HG02588 (cell line): ENCODE measurements around the gene CCP110.
A peak's percentile ranks its signal among the peaks of the same experiment; 100 is the strongest.

Source experiments
- ATAC-seq: cut with Tn5 transposase; IDR thresholded peaks from one replicate; pipeline ENCODE4 v1.9.1; 2021; ENCODE audit warnings: mild to moderate bottlenecking, moderate library complexity; ENCODE audit not compliant: unreplicated experiment

Gene CCP110

DNA sequence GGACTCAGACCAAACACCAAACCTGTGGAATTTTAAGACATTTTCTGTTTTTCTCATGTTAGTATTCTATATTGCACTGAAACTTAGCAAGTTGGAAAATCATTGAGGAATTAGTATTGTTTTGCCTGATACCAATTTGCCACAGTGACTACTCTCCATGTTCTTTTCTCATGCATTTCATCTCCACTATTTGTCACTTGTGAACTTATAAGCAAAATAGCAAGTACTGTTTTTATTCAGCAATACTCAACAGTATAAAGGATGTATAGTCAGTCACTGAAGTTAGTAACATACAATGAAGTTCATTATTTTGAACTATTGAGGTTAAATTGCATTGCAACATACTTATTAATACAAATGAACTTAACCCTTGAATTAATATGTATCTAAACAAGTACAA lies 25.9 kb downstream of the CCP110 start:
- ATAC-seq, result no peak

DNA sequence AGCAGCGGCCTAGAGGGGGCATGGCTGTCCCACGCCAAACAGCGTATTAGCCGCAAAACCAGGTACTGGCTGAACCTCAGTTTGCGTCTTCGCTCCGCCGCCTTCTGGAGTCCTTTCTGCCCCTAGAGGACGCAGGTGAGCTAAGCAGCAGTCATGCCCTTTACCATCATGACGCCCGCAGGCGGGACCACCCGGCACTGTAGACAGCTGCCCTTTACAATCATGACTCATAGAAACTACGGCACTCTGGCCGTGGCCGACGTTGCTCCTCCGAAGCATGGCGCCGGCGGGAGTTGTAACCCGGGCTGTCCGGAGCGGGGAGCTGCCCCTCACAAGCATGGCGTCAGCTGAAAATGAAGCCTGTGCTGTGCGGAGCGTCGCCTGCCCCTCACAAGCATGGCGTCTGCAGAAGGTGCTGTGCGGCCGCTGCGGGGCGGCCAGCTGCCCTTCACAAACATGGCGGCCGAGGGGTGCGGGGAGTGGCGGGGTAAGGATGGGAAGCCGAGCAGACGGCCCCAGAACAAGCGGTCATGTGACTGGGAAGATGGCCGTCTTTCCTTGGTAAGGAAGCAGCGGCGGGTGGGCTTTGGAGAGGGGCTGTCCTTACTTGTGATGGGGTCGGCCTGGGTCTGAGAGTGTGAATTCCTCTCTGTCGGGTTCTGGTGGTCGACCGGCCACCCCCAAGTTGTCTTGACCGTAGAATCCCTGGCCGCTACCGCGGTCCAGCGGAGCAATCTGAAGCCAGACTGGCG lies 31.6 kb downstream of the CCP110 start, which contains the start of gene VPS35L:
Gene VPS35L, plus strand, starts transcription at position 518 of the 752 bp plus-strand sequence. Its CDS starts 27 bp downstream, at position 545.
- peak; percentile 94 for ATAC-seq

- ATAC-seq, result no peak
These were observed 32.4 kb downstream of the CCP110 start for GRCh38 chr16:19555938-19556771.

DNA sequence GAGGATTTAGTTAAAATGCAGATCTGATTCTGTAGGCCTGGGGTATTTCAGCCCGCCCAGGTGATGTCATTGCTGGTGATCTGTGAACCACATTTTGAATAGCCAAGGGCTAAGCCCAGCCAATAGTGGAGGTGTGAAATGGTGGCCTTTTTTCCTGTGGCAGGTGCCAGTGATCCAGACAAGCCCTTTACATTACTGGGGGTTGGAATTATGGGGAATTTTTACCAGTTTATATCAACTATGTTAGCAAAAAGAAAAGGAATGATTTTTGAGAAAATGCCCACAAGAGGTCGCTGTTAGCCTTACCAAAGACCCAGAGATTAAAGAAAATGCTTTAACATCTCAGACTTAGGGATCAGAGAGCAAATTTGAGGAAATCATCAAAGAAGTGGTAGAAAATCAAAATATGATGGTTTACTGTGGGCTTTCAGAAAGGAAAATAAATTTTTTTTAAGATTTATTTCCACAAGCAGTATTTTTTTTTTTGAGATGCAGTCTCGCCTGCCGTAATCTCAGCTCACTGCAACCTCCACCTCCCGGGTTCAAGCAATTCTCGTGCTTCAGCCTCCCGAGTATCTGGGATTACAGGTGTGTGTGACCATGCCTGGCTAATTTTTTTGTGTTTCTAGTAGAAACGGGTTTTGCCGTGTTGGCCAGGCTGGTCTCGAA lies 35.6 kb downstream of the CCP110 start:
- ATAC-seq, result no peak

- no peak for ATAC-seq
These were observed 36.3 kb downstream of the CCP110 start for GRCh38 chr16:19560078-19560477.

- ATAC-seq, result no peak
These were observed 39.6 kb downstream of the CCP110 start for GRCh38 chr16:19563377-19563776.

GRCh38 chr16:19566362-19566761 lies 42.6 kb downstream of the CCP110 start:
- ATAC-seq, result no peak

- no peak for ATAC-seq
These were observed 43.8 kb downstream of the CCP110 start for GRCh38 chr16:19567560-19567959.

GRCh38 chr16:19573997-19574396 lies 50.3 kb downstream of the CCP110 start:
- no peak for ATAC-seq

DNA sequence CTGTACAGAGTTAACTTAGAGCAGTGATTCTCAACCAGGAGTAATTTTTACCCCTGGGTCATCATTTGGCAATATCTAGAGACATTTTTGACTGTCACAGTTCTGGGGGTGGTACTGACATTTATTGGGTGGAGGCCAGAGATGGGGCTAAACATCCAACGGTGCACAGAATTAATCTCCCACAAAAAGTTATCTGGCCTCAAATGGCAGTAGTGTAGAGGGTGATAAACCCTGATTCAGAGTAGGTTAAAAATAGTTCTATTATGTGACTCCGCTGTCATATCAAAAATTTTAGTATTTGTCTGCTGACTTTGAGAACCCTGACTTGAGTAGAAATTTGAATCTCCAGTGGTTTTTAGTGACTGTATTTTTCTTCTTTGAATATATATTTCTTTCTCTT lies 50.9 kb downstream of the CCP110 start:
- no peak for ATAC-seq

DNA sequence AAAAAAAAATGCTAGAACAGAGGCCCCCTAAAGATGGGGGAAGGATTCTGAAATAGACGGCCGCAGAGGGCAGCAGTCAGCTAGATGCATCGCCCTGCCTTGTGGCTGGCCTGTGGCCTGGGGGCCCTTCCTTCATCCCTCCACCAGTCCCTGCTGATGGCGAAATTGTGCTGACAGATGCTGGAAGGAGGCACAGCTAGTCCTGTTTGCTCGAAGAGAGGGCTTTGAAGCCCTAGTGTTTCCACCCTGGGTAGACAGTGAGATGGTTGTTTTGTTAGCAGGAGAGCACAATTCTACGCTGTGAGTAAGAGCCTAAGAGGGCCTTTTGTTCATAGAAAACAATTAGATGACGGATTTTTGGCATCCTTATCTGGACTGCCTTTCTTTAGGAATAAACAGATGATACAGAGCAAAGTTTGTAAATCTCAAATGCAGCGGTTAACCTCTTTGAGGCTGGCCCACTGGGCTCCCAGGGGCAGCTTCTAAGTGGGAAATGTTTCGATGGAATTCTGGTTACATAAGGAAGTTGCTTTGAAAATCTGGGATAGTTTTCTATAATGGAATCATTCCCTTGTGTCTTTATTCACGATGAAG lies 54.7 kb downstream of the CCP110 start:
- ATAC-seq, result no peak

- no peak for ATAC-seq
These were observed 58.5 kb downstream of the CCP110 start for GRCh38 chr16:19582050-19582831.

- ATAC-seq, result no peak
These were observed 60.0 kb downstream of the CCP110 start for GRCh38 chr16:19583665-19584300.

DNA sequence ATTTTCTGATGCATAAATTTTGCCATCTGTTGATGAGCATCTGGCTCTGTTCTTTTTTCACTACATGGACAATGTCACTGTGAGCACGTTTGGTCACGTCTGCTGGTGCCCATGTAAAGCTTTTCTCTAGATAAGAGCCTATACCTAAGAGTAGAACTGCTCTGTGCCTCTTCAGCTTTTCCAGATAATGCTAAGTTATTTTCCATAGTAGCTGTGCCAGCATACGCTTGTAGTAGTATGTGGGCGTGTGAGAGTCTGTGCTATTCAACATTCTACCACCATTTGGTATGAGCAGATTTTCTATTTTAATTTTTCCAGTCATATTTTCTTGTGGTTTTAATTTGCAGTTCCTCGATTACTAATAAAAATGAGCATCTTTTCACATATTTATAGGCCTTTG lies 64.9 kb downstream of the CCP110 start:
- ATAC-seq, result no peak

DNA sequence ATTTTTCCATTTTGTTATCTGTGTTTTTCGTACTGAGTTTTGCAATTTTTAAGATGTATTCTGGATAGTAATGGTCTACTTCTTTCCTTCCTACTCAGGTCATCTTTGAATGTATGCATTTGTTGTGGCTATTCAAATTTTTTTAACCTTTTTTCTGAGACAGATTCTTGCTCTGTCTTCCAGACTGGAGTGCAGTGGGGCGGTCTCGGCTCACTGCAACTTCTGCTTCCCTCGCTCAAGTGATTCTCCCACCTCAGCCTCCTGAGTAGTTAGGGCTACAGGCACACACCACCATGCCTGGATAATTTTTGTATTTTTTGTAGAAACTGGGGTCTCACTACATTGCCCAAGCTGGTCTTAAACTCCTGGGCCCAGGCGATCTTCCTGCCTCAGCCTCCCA lies 65.4 kb downstream of the CCP110 start:
- no peak for ATAC-seq

DNA sequence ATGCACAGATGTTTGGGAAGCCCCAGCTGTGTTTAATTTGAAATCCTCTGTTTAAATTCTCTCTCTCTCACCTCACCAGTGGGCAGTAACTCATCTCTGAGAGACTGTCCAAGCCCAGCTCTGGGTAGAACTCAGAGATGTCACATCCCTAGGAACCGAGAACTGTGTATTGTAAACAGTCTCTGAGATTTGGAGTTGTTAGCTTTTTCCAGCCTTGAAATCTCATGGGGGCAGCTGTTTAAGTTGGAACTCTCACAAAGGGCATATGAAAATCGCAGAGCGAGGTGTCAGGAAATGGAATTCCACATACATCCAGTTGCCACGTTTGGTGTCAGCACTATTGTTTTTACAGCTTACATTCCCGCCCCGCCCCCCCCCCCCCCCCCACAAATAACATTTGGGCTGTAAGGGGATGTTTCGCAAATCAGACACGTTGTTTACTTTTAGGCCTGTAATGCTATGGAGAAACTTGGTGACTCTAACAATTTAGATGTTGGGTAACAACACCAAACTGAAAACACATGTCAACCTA lies 66.1 kb downstream of the CCP110 start:
- no peak for ATAC-seq

DNA sequence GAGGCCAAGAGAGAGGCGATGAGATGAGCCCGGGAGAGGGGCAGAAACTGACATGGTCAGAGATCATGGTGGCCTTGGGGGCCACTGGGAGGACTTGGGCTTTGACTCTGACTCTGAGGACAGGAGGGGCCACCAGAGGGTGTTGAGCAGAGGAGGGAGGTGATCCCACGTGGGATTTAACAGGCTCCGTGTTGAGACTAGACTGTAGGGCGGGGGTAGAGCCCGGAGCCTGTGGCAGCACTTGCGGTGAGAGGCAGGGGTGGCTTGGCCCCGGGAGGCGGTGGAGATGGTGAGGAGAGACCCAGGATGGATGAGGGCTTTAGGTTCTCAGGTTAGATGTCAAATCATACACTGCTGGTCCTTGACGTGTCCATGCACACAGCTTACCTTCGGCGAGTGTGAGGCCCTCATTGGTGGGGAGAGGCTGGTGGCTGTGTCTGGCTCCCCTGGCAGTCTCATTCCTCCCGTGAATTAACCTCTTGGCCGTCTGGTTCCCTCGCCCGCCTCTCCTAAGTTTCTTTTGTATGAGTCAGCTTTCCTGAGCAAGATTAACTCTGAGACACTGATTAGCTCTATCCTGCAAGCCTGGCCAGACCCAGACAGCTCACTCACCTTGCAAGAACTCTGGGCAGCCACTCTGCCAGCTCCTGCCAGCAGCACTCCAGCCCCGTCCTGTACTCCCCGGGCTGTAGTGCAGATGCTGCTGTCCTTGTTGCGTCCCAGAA lies 71.5 kb downstream of the CCP110 start:
- no peak for ATAC-seq

DNA sequence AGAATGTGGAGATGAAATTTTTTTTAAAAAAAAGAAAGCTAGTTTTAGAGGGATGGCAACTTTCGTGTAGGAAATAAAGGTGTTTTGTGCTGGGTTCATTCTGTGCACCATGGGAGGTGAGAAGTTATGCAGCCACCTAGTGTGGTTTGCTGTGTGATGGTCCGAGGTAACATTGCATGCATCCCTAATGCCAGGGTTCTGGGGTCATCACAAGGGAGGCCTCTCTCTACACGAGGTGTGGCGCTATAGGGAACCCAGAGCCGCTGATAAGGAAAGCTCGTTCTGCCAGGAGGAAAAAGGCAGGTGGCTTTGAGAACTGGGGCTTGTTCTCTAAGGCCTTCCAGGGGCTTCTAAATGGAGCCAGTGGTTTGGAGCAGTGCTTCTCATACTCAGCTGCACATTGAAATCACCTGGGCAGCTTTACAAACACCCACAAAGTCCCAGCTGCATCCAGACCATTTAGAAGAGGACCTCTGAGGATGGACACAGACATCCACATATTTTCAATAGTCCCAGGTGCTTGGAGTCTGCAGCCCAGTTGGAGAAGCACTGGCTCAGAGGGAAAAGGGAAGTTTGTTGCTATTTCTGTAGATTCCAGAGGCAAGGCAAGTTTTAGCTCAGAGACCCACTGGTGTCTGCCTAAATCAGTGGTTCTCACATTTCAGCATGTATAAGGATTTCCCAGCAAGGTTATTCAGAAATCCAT lies 75.2 kb downstream of the CCP110 start:
- ATAC-seq, result no peak
